Spleen (tissue), 11 donors: ENCODE measurements around the gene PSMB2. TPM values are rescaled to one million over a fixed set of nuclear protein-coding genes. Genes with fewer than 3 reads are reported as not detected.

Experiments used
- DNase-seq: peaks from one replicate; pipeline ENCODE4 v3.0.0-alpha.2; 2020
- H3K27ac ChIP-seq, 8 donors: fragments of 200-600 bp; sonication (generic) in 7 of 8; 1 replicate in 4 of 8; 2 replicates in 4 of 8; pipeline versions ENCODE4 v1.5.0 to v1.8.0; 2016 to 2021; ENCODE audit warnings: inconsistent platforms in 4 of 8, mild to moderate bottlenecking in 4 of 8, moderate library complexity in 1 of 8
- H3K27me3 ChIP-seq, 7 donors: fragments of 200-600 bp; sonication (generic) in 6 of 7; replicated peaks in 1 of 7; 1 replicate in 4 of 7; 2 replicates in 3 of 7; pipeline versions ENCODE4 v1.5.0 to v1.8.0; 2016 to 2021; ENCODE audit warnings: inconsistent platforms in 3 of 7, mild to moderate bottlenecking in 1 of 7
- H3K36me3 ChIP-seq, 6 donors: fragments of 200-600 bp; sonication (generic) in 5 of 6; 1 replicate in 4 of 6; 2 replicates in 2 of 6; pipeline versions ENCODE4 v1.5.0 to v1.8.0; 2016 to 2021; ENCODE audit warnings: inconsistent platforms in 2 of 6
- H3K4me1 ChIP-seq, 6 donors: fragments of 200-600 bp; sonication (generic) in 5 of 6; 1 replicate in 3 of 6; 2 replicates in 3 of 6; pipeline versions ENCODE4 v1.5.0 to v1.8.0; 2016 to 2021; ENCODE audit warnings: inconsistent platforms in 3 of 6
- H3K4me3 ChIP-seq, 8 donors: fragments of 200-600 bp; sonication (generic) in 7 of 8; 1 replicate in 4 of 8; 2 replicates in 4 of 8; pipeline versions ENCODE4 v1.5.0 to v1.8.0; 2016 to 2021; ENCODE audit warnings: inconsistent platforms in 4 of 8, mild to moderate bottlenecking in 4 of 8, moderate library complexity in 2 of 8
- H3K9me3 ChIP-seq, 8 donors: fragments of 200-600 bp; sonication (generic) in 7 of 8; 1 replicate in 4 of 8; 2 replicates in 4 of 8; pipeline versions ENCODE4 v1.5.0 to v1.8.0; 2016 to 2021; ENCODE audit warnings: inconsistent platforms in 4 of 8
- POLR2A ChIP-seq, 3 donors: fragments of 450-650 bp; IDR thresholded peaks; one replicate each; pipeline ENCODE4 v1.5.1; 2017; ENCODE audit warnings: antibody characterized with exemption in 3 of 3, mild to moderate bottlenecking in 1 of 3
- POLR2AphosphoS5 ChIP-seq, 3 donors: sonication (generic); formaldehyde crosslinking; IDR thresholded peaks; one replicate each; pipeline ENCODE4 v1.5.1; 2017; ENCODE audit warnings: antibody characterized with exemption in 3 of 3
- WGBS, 5 donors: extraction: QIAGEN DNeasy Blood & Tissue Kit in 3 of 5; methylation state at CpG; one replicate each; pipeline versions ENCODE4 v1.1.5 to v1.1.7; 2013 to 2018; 5-methylcytosine and 5-hydroxymethylcytosine counted together
- intact Hi-C: fragments of 100-400 bp; cut with DNase I; formaldehyde crosslinking; loops from one replicate; pipeline ENCODE4 v1.15.0; 2023; ENCODE audit warnings: low total_unique reads
- polyA plus RNA-seq, 3 donors: library from polyadenylated mRNA; stranded (reverse); fragments of 200-250 nt; gene quantifications; one replicate each; pipeline ENCODE4 v1.2.1, GENCODE V29; 2013
- total RNA-seq, 7 donors: library from RNA; depleted of rRNA in 3 of 7; stranded (reverse); fragments of >200 nt in 3 of 7; fragmentation: NEBNext Ultra II Directional in 4 of 7; extraction: Animal tissue kit (Norgen Biotek cat#: 25700) in 4 of 7; gene quantifications; one replicate each; pipeline versions ENCODE4 v1.1.0 to v1.2.1, GENCODE V29; 2016 to 2021
- TF ChIP-seq, protein P1 (sequence below), 11 experiments: fragments of 200-600 bp in 7 of 11; fragments of 450-650 bp in 4 of 11; sonication (generic) in 4 of 11; IDR thresholded peaks in 8 of 11; conservative IDR thresholded peaks in 3 of 11; 1 replicate in 7 of 11; 2 replicates in 4 of 11; pipeline versions ENCODE4 v1.4.0 to v1.8.0; 2016 to 2021; ENCODE audit warnings: antibody characterized with exemption in 11 of 11, inconsistent platforms in 4 of 11, mild to moderate bottlenecking in 1 of 11
- donor health status: healthy with polysubstance abuse.
- donor health status: DM: no; HTN: no; CAD: no; lungs with moderate emphysema.
- donor health status: DM: no; HTN: no; CAD: no.
- donor health status: Bipolar disorder and iron deficiency.
- donor health status: healthy.
- donor health status: DM: no; HTN: no; CAD: no.
- donor health status: DM: yes; HTN: yes; CAD: no.

Gene PSMB2
- total and polyA plus RNA-seq, 10 donors, result 20.7 to 49.2 (median 45.1) TPM

DNA sequence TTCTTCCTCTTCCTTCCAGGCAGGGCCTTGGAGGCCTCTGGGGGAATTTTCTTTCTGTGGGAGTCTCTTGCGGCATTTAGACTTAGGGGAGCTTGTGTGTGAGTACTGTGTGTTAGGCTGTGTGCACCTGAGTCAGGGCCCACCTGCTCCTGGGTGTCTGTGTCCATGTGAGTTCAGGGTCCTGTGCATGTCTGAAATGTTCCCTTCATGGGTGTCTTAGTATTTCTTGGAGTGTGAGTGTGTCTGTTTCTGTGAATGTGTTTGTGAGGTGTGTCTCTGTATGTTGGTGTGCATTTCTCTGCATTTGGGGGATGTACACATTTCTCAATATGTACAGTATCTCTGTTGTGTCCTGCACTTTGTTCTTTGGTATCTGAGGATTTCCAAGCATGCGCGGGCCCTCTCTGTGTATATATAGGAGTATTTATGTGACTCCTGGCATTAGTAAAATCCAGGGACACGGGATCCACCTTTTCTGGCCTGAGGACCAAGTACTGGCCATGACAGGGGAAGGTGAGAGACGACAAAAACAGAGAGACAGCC, 65.8 kb downstream of the PSMB2 start:
- intact Hi-C loops, result no loop called here
- 85 to 96% (median 92%) methylated on average over 5 of the region's 5 CpGs for WGBS, 5 donors
- Histone ChIP-seq H3K27me3 (peaks cover 0 to 50% (median 36%) of the 10 kb centered on the region in 7 donors), H3K4me3 (no peak overlapping the region), H3K27ac (no peak overlapping the region), H3K9me3 (no peaks in the 10 kb centered on the region), H3K36me3 (no peaks in the 10 kb centered on the region), H3K4me1 (peaks cover 5 to 67% (median 42%) of the 10 kb centered on the region in 6 donors)
- DNase-seq, result no peak
- TF ChIP-seq POLR2AphosphoS5 (IDR thresholded peaks at IDR 0.05), result no peak

DNA sequence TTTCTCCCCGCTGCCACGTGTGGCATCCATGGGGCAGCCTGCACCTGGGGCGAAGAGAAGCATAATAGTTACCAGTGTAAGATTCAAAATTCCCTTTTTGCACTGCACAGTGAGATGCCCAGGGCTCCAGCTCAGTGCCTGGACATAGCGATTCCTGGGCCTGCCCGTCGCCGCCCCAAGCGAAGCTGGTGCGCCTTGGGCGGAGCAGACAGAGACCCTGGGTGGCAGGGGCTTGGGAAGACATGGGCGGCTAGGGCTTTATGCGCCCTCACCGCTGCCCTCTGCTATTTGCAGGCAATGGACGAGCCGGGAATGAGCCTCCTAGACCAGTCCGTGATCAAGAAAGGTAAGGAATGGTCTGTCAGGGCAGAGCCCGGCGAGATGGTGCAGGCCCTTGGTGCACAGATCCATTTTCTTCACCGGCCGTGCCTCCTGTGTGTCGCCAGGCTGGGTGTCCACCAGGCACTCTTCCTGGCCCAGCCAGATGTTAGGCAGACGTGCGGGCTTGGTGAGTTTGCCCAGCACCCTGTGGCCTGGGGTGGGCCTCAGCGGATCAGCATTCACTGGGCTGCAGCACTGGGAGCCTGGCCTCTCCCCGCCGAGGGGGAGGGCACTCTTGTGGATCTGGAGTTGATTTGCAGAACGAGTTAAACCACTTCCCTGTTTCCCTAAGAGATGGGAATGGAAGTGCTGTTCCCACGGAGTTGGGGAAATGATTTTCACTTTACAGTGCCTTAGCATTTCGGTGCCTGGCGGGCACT, 66.5 kb downstream of the PSMB2 start:
- H3K4me3 ChIP-seq, result no peak overlapping the region
- DNase-seq, result peak; percentile 59
- intact Hi-C loops, result loop anchor here (5.0 kb wide), 1 partner anchor 142 kb away; the partner anchor contains the start of gene C1orf216
- no peaks in the 10 kb centered on the region for H3K36me3 ChIP-seq
- H3K27me3 ChIP-seq, result peaks cover 0 to 50% (median 36%) of the 10 kb centered on the region in 7 donors
- H3K27ac ChIP-seq, result no peak overlapping the region
- WGBS, 5 donors, result 74 to 87% (median 77%) methylated on average over 15 to 30 of the region's 30 CpGs
- peaks cover 5 to 67% (median 42%) of the 10 kb centered on the region in 6 donors for H3K4me1 ChIP-seq
- no peaks in the 10 kb centered on the region for H3K9me3 ChIP-seq
- TF ChIP-seq POLR2A (IDR thresholded peaks at IDR 0.05) (no peak), POLR2AphosphoS5 (IDR thresholded peaks at IDR 0.05) (no peak)
- TF ChIP-seq, protein P1, sequence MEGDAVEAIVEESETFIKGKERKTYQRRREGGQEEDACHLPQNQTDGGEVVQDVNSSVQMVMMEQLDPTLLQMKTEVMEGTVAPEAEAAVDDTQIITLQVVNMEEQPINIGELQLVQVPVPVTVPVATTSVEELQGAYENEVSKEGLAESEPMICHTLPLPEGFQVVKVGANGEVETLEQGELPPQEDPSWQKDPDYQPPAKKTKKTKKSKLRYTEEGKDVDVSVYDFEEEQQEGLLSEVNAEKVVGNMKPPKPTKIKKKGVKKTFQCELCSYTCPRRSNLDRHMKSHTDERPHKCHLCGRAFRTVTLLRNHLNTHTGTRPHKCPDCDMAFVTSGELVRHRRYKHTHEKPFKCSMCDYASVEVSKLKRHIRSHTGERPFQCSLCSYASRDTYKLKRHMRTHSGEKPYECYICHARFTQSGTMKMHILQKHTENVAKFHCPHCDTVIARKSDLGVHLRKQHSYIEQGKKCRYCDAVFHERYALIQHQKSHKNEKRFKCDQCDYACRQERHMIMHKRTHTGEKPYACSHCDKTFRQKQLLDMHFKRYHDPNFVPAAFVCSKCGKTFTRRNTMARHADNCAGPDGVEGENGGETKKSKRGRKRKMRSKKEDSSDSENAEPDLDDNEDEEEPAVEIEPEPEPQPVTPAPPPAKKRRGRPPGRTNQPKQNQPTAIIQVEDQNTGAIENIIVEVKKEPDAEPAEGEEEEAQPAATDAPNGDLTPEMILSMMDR (IDR thresholded peaks at IDR 0.05 in 8 of 11, conservative IDR thresholded peaks at IDR 0.05 in 3 of 11), result no peak

DNA sequence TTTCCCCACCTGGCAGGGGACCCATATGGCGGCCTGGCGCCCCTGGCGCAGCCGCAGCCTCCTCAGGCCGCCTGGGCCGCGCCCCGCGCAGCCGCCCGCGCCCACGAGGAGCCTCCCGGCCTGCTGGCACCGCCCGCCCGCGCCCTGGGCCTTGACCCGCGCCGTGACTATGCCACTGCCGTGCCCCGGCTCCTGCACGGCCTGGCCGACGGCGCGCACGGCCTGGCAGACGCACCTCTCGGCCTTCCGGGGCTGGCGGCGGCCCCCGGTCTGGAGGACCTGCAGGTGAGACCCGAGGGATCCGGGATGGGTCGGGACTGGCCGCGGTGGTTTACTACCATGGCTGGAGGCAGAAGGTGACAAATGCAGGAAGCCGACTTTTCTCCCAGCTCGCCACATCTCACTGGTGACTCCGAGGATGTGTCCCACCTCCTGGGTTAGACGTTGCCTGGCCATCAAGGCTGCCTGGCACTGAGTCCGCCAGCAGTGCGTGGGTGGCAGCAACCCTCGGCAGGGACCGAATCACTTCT, 67.1 kb downstream of the PSMB2 start:
- TF ChIP-seq POLR2A (IDR thresholded peaks at IDR 0.05) (no peak), POLR2AphosphoS5 (IDR thresholded peaks at IDR 0.05) (no peak)
- TF ChIP-seq, protein P1 (IDR thresholded peaks at IDR 0.05 in 8 of 11, conservative IDR thresholded peaks at IDR 0.05 in 3 of 11), result no peak
- 72 to 94% (median 78%) methylated on average over 19 to 48 of the region's 48 CpGs for WGBS, 5 donors
- Histone ChIP-seq H3K4me3 (peak overlapping the region in 1 of 8 donors; percentile 68), H3K9me3 (no peaks in the 10 kb centered on the region), H3K27me3 (peaks cover 0 to 50% (median 36%) of the 10 kb centered on the region in 7 donors), H3K4me1 (peaks cover 5 to 66% (median 42%) of the 10 kb centered on the region in 6 donors), H3K27ac (no peak overlapping the region), H3K36me3 (no peaks in the 10 kb centered on the region)
- intact Hi-C loops, result loop anchor here (5.0 kb wide), 1 partner anchor 143 kb away; the partner anchor contains the start of gene C1orf216
- DNase-seq, result peak; percentile 71

DNA sequence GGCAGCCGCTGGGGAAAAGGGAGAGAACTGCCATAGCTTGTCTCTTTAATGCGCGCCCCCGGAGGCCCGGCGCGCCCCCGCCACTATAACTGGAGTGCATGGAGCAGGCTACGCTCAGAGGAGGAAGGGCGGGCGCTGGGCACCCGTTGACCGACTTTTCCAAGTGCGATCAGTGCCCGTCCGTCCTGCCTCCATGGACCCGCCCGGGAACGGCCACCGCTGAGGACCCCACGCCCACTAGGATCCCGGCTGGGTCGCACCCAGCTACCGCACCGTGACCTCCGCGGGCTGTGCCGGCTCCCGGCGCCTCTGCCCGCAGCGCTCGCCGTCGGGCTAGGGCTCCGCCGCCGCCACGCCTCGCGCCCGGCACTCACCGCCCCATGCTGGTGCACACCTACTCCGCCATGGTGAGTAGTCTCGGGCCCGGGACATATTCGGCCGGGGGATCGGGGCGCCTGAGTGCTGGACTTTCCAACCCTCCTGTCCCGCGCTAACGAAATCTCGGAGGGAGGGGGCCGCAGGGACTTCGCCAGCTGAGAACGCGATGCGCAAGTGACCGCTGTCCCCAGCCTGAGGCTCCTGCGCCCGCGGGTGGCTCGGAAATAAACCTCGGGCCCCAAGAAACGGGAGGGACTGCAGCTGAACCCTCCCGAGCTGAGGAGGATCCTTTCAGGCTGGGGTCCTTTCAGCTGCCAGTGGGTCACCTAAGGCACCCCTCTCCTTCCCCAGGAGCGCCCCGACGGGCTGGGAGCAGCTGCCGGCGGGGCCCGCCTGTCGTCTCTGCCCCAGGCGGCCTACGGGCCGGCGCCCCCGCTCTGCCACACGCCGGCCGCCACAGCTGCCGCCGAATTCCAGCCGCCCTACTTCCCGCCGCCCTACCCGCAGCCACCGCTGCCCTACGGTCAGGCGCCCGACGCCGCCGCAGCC, 67.9 kb downstream of the PSMB2 start, which contains the start of gene TFAP2E:
TFAP2E (plus strand) TSS at position 117 of the 927 bp plus-strand sequence; CDS start at position 381, 264 bp downstream.
- intact Hi-C loops, result loop anchor here (5.0 kb wide), 1 partner anchor 144 kb away; the partner anchor contains the start of gene C1orf216
- TF ChIP-seq POLR2AphosphoS5 (IDR thresholded peaks at IDR 0.05), result peak in 2 of 3 donors; percentile 49 to 53
- no peak for TF ChIP-seq POLR2A (IDR thresholded peaks at IDR 0.05)
- TF ChIP-seq, protein P1 (IDR thresholded peaks at IDR 0.05 in 8 of 11, conservative IDR thresholded peaks at IDR 0.05 in 3 of 11), result no peak
- Histone ChIP-seq H3K27ac (no peak within 1 kb of the TSS), H3K36me3 (no peaks in the 10 kb centered on the region), H3K9me3 (no peaks in the 10 kb centered on the region), H3K4me3 (peak within 1 kb of the TSS; percentile 20 to 68 (median 36)), H3K27me3 (peaks cover 0 to 50% (median 36%) of the 10 kb centered on the region in 7 donors), H3K4me1 (peaks cover 5 to 66% (median 40%) of the 10 kb centered on the region in 6 donors)
- 23 to 43% (median 34%) methylated on average over 48 to 95 of the region's 95 CpGs for WGBS, 5 donors
- DNase-seq, result peak; percentile 76
